Endodermal cell (in vitro differentiated cells): ENCODE data around the gene UMOD. TPM values are rescaled to one million over a fixed set of nuclear protein-coding genes. Genes with fewer than 3 reads are reported as not detected.

Experiments
- DNase-seq: peaks from one replicate; pipeline ENCODE4 v3.0.0-alpha.2; 2017
- H3K27ac ChIP-seq: 2 replicates; pipeline ENCODE4 v1.5.1; 2013; ENCODE audit warnings: mild to moderate bottlenecking, low read depth, low read length, moderate library complexity
- H3K27me3 ChIP-seq: 2 replicates; pipeline ENCODE4 v1.6.1; 2013; ENCODE audit warnings: mild to moderate bottlenecking, low read length, moderate library complexity; ENCODE audit not compliant: insufficient read depth, control insufficient read depth, poor library complexity, severe bottlenecking
- H3K36me3 ChIP-seq: 2 replicates; pipeline ENCODE4 v1.7.0; 2013; ENCODE audit warnings: mild to moderate bottlenecking, low read length, moderate library complexity; ENCODE audit not compliant: control insufficient read depth, insufficient read depth
- H3K4me1 ChIP-seq: one replicate; pipeline ENCODE4 v1.7.0; 2013; ENCODE audit warnings: low read length; ENCODE audit not compliant: control insufficient read depth, insufficient read depth
- H3K4me3 ChIP-seq: 2 replicates; pipeline ENCODE4 v1.5.1; 2013; ENCODE audit warnings: mild to moderate bottlenecking, low read length, moderate library complexity
- H3K9ac ChIP-seq: 2 replicates; pipeline ENCODE4 v1.6.1; 2013; ENCODE audit warnings: mild to moderate bottlenecking, low read length, moderate library complexity; ENCODE audit not compliant: poor library complexity, severe bottlenecking; ENCODE audit errors: extremely low read depth
- H3K9me3 ChIP-seq: 2 replicates; pipeline ENCODE4 v1.6.1; 2013; ENCODE audit warnings: mild to moderate bottlenecking, low read length, moderate library complexity; ENCODE audit not compliant: control insufficient read depth
- H3K27ac Mint-ChIP-seq: 2 replicates; pipeline ENCODE4 v1.8.0; 2020; ENCODE audit warnings: mixed read lengths
- H3K27me3 Mint-ChIP-seq: 2 replicates; pipeline ENCODE4 v1.8.0; 2021; ENCODE audit warnings: mild to moderate bottlenecking, mixed read lengths; ENCODE audit not compliant: insufficient read depth
- H3K36me3 Mint-ChIP-seq: 2 replicates; pipeline ENCODE4 v1.8.0; 2020; ENCODE audit warnings: low read depth, mixed read lengths
- H3K4me1 Mint-ChIP-seq: 2 replicates; pipeline ENCODE4 v1.8.0; 2020; ENCODE audit warnings: mixed read lengths
- H3K4me3 Mint-ChIP-seq: 2 replicates; pipeline ENCODE4 v1.8.0; 2020; ENCODE audit warnings: mild to moderate bottlenecking, moderate library complexity, mixed read lengths
- H3K9me3 Mint-ChIP-seq: 2 replicates; pipeline ENCODE4 v1.8.0; 2020; ENCODE audit warnings: mild to moderate bottlenecking, mixed read lengths
- WGBS, 2 experiments: methylation state at CpG; one replicate each; pipeline versions ENCODE4 v1.1.5 to v1.1.7; 2013; ENCODE audit warnings: missing lambda C conversion rate in 2 of 2, mixed read lengths in 1 of 2; ENCODE audit not compliant: insufficient coverage in 1 of 2, insufficient read length in 1 of 2; 5-methylcytosine and 5-hydroxymethylcytosine counted together
- total RNA-seq, 2 donors: library from RNA; stranded (reverse); fragmentation: NEBNext Ultra II Directional in 1 of 2; extraction: Animal tissue kit (Norgen Biotek cat#: 25700) in 1 of 2; gene quantifications; 2 replicates in 1 of 2; 3 replicates in 1 of 2; pipeline ENCODE4 v1.2.1, GENCODE V29; 2021
- TF ChIP-seq, protein P1 (sequence below): fragments of 200-600 bp; sonication (generic); conservative IDR thresholded peaks from 2 replicates; pipeline ENCODE4 v1.5.0; 2021; ENCODE audit warnings: antibody characterized with exemption, mild to moderate bottlenecking

Gene UMOD
- total RNA-seq, 2 donors from 2014 or later: not detected

- no peak overlapping the region for H3K4me3 ChIP-seq
- peaks cover 8% of the 10 kb centered on the region for H3K27me3 ChIP-seq
- Mint-ChIP-seq H3K27me3 (peaks cover 2% of the 10 kb centered on the region), H3K9me3 (no peaks in the 10 kb centered on the region), H3K4me3 (no peak overlapping the region), H3K36me3 (no peaks in the 10 kb centered on the region), H3K4me1 (no peaks in the 10 kb centered on the region), H3K27ac (no peak overlapping the region)
- WGBS, 2 experiments: 87 to 100% methylated on average over 2 of the region's 2 CpGs
- TF ChIP-seq, protein P1, sequence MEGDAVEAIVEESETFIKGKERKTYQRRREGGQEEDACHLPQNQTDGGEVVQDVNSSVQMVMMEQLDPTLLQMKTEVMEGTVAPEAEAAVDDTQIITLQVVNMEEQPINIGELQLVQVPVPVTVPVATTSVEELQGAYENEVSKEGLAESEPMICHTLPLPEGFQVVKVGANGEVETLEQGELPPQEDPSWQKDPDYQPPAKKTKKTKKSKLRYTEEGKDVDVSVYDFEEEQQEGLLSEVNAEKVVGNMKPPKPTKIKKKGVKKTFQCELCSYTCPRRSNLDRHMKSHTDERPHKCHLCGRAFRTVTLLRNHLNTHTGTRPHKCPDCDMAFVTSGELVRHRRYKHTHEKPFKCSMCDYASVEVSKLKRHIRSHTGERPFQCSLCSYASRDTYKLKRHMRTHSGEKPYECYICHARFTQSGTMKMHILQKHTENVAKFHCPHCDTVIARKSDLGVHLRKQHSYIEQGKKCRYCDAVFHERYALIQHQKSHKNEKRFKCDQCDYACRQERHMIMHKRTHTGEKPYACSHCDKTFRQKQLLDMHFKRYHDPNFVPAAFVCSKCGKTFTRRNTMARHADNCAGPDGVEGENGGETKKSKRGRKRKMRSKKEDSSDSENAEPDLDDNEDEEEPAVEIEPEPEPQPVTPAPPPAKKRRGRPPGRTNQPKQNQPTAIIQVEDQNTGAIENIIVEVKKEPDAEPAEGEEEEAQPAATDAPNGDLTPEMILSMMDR: no peak
- no peaks in the 10 kb centered on the region for H3K9me3 ChIP-seq
- H3K9ac ChIP-seq: no peak overlapping the region
- no peak for DNase-seq
- H3K4me1 ChIP-seq: no peaks in the 10 kb centered on the region
- no peak overlapping the region for H3K27ac ChIP-seq
- H3K36me3 ChIP-seq: no peaks in the 10 kb centered on the region
Measured at GRCh38 chr16:20311548-20311947, 41.0 kb downstream of the UMOD start.

DNA sequence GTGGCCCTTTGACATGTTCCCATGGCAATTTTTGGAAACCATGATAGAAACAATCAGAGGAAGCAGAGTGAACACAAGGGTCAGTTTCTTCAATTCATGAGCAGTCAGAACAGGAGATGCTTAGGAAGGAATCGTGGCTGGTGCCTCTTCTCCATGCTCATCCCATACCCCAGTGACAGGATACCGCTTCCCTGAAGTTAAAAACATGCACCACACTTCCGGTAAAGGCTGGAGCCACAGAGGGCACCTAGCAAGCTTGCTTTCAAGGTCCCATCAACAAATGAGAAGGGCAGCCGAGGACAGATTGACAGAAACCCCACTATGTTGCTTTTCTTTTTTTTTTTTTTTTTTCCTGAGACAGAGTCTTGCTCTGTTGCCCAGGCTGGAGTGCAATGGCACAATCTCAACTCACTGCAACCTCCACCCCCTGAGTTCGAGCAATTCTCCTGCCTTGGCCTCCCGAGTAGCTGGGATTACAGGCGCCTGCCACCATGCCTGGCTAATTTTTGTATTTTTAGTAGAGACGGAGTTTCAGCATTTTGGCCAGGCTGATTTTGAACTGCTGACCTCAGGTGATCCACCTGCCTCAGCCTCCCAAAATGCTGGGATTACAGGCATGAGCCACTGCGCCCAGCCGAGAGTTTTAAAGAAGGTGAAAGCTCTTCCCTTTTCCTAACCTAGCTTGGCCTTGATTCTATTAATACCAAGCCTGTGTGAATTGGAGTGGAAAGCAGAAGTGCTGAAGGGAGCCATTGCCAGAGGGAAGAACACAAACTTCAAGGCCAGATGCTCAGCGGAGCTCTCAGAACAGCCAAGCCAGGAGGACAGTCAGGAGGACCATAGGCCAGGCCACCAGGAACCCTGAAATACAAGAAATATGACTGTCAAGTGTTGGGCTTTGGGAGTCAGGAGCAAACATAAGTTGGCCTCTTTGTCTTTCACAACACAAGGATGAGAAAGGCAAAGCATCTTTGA is 41.8 kb downstream of the UMOD start:
- WGBS, 2 experiments: 89 to 94% methylated on average over 7 to 11 of the region's 11 CpGs
- TF ChIP-seq, protein P1: no peak
- Histone ChIP-seq H3K4me1 (no peaks in the 10 kb centered on the region), H3K36me3 (no peaks in the 10 kb centered on the region), H3K9ac (no peak overlapping the region), H3K4me3 (no peak overlapping the region), H3K27ac (no peak overlapping the region), H3K27me3 (peaks cover 8% of the 10 kb centered on the region), H3K9me3 (no peaks in the 10 kb centered on the region)
- DNase-seq: no peak
- no peaks in the 10 kb centered on the region for H3K9me3 Mint-ChIP-seq
- H3K4me3 Mint-ChIP-seq: no peak overlapping the region
- no peaks in the 10 kb centered on the region for H3K36me3 Mint-ChIP-seq
- H3K27ac Mint-ChIP-seq: no peak overlapping the region
- peaks cover 2% of the 10 kb centered on the region for H3K27me3 Mint-ChIP-seq
- H3K4me1 Mint-ChIP-seq: no peaks in the 10 kb centered on the region

DNA sequence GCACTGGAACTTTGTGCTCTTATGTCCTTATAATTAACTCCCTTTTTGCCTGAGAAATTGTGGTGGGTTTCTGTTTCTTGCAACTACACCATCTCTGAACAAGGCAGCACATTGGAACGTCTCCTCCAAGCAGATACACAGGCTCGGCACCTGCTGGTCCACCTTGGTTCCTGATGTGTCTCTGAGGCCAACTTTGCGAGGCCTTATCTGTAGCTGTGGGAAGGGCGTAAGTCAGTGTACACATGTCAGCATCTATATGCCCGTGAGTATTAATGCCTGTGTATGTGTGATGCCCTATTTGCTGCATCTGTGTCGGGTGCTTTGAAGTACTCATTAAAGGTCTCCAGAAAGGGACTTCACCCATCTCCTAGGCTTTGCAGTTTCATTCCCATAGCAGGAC is 42.7 kb downstream of the UMOD start:
- peaks cover 2% of the 10 kb centered on the region for H3K27me3 Mint-ChIP-seq
- Histone ChIP-seq H3K4me1 (no peaks in the 10 kb centered on the region), H3K27me3 (peaks cover 8% of the 10 kb centered on the region), H3K9me3 (no peaks in the 10 kb centered on the region), H3K4me3 (no peak overlapping the region), H3K36me3 (no peaks in the 10 kb centered on the region), H3K27ac (no peak overlapping the region), H3K9ac (no peak overlapping the region)
- no peaks in the 10 kb centered on the region for H3K4me1 Mint-ChIP-seq
- H3K36me3 Mint-ChIP-seq: no peaks in the 10 kb centered on the region
- H3K4me3 Mint-ChIP-seq: no peak overlapping the region
- H3K27ac Mint-ChIP-seq: no peak overlapping the region
- H3K9me3 Mint-ChIP-seq: no peaks in the 10 kb centered on the region
- TF ChIP-seq, protein P1: no peak
- 88 to 89% methylated on average over 3 to 6 of the region's 6 CpGs for WGBS, 2 experiments
- DNase-seq: no peak
